HepG2 (cell line): Measurements from ENCODE around the gene TMEM184B. TPM values are rescaled to one million over a fixed set of nuclear protein-coding genes. Genes with fewer than 3 reads are reported as not detected.

Experiments used
- ARHGAP35 ChIP-seq: sonication (generic); formaldehyde crosslinking; IDR thresholded peaks from 2 replicates; pipeline ENCODE4 v1.9.0; 2022; ENCODE audit warnings: mild to moderate bottlenecking, inconsistent platforms, moderate library complexity, missing genetic modification reagents, borderline replicate concordance
- ELF1 ChIP-seq: sonication (generic); formaldehyde crosslinking; IDR thresholded peaks from 2 replicates; pipeline ENCODE4 v1.4.0; 2020; ENCODE audit warnings: missing genetic modification reagents
- ELF3 ChIP-seq: IDR thresholded peaks from 2 replicates; pipeline ENCODE4 v1.6.1; 2016; ENCODE audit warnings: missing genetic modification reagents, missing compliant biosample characterization
- FOXA3 ChIP-seq: IDR thresholded peaks from 2 replicates; pipeline ENCODE4 v1.6.1; 2016; ENCODE audit warnings: missing genetic modification reagents, missing compliant biosample characterization
- GTF2F1 ChIP-seq: fragments of 150-350 bp; IDR thresholded peaks from 2 replicates; pipeline ENCODE4 v1.6.1; 2014; ENCODE audit warnings: low read length
- PTBP1 ChIP-seq: fragments of 200-400 bp; formaldehyde crosslinking; IDR thresholded peaks from 2 replicates; pipeline ENCODE4 v1.6.1; 2018; ENCODE audit warnings: low read length, low read depth; ENCODE audit not compliant: poor library complexity, severe bottlenecking
- SP5 ChIP-seq: IDR thresholded peaks from 2 replicates; pipeline ENCODE4 v1.6.1; 2016; ENCODE audit warnings: low read depth, borderline replicate concordance
- SPEN ChIP-seq: sonication (generic); formaldehyde crosslinking; IDR thresholded peaks from 2 replicates; pipeline ENCODE4 v1.5.1; 2020; ENCODE audit warnings: low read depth, mild to moderate bottlenecking, missing genetic modification reagents
- ZNF24 ChIP-seq: fragments of 450-650 bp; IDR thresholded peaks from 2 replicates; pipeline ENCODE4 v1.6.1; 2017; ENCODE audit warnings: antibody characterized with exemption, mild to moderate bottlenecking
- ZSCAN29 ChIP-seq: sonication (generic); formaldehyde crosslinking; conservative IDR thresholded peaks from 2 replicates; pipeline ENCODE4 v1.4.0; 2020; ENCODE audit warnings: mild to moderate bottlenecking, missing genetic modification reagents
- polyA plus RNA-seq, 8 experiments: library from polyadenylated mRNA; depleted of rRNA in 3 of 8; stranded (reverse) in 7 of 8; unstranded in 1 of 8; fragments of >200 nt; fragmentation: Illumina TruSeq in 4 of 8; extraction: Trizol in 4 of 8; gene quantifications; 2 replicates each; pipeline versions ENCODE4 v1.2.1 to v1.2.3, GENCODE V29; 2011 to 2016; ENCODE audit warnings: low read depth in 4 of 8, missing spikeins in 1 of 8, mixed read lengths in 1 of 8; ENCODE audit not compliant: insufficient read depth in 1 of 8
- total RNA-seq, 5 experiments: library from RNA; depleted of rRNA; stranded (reverse); fragments of >200 nt; fragmentation: Illumina TruSeq; extraction: Trizol; gene quantifications; 2 replicates each; pipeline ENCODE4 v1.2.3, GENCODE V29; 2016; ENCODE audit warnings: low read depth in 1 of 5
- TF ChIP-seq, protein P1 (sequence below): sonication (generic); formaldehyde crosslinking; IDR thresholded peaks from 2 replicates; pipeline ENCODE4 v1.4.0; 2020; ENCODE audit warnings: missing genetic modification reagents; ENCODE audit errors: not compliant biosample characterization
- TF ChIP-seq, protein P2 (sequence below): sonication (generic); formaldehyde crosslinking; IDR thresholded peaks from 2 replicates; pipeline ENCODE4 v1.4.0; 2020; ENCODE audit warnings: missing genetic modification reagents
- TF ChIP-seq, protein P3 (sequence below): sonication (generic); formaldehyde crosslinking; IDR thresholded peaks from 2 replicates; pipeline ENCODE4 v1.5.1; 2020; ENCODE audit warnings: mild to moderate bottlenecking, missing genetic modification reagents
- TF ChIP-seq, protein P4 (sequence below): sonication (generic); formaldehyde crosslinking; IDR thresholded peaks from 2 replicates; pipeline ENCODE4 v1.4.0; 2020; ENCODE audit warnings: missing genetic modification reagents, borderline replicate concordance
- TF ChIP-seq, protein P5 (sequence below): sonication (generic); formaldehyde crosslinking; IDR thresholded peaks from 2 replicates; pipeline ENCODE4 v1.4.0; 2020; ENCODE audit warnings: missing genetic modification reagents

TMEM184B gene
- total and polyA plus RNA-seq, 2 of the 13 experiments (the other 11 are each of a cell fraction or from before 2014, with no cell fraction given), result 15.9 to 16.0 TPM

DNA sequence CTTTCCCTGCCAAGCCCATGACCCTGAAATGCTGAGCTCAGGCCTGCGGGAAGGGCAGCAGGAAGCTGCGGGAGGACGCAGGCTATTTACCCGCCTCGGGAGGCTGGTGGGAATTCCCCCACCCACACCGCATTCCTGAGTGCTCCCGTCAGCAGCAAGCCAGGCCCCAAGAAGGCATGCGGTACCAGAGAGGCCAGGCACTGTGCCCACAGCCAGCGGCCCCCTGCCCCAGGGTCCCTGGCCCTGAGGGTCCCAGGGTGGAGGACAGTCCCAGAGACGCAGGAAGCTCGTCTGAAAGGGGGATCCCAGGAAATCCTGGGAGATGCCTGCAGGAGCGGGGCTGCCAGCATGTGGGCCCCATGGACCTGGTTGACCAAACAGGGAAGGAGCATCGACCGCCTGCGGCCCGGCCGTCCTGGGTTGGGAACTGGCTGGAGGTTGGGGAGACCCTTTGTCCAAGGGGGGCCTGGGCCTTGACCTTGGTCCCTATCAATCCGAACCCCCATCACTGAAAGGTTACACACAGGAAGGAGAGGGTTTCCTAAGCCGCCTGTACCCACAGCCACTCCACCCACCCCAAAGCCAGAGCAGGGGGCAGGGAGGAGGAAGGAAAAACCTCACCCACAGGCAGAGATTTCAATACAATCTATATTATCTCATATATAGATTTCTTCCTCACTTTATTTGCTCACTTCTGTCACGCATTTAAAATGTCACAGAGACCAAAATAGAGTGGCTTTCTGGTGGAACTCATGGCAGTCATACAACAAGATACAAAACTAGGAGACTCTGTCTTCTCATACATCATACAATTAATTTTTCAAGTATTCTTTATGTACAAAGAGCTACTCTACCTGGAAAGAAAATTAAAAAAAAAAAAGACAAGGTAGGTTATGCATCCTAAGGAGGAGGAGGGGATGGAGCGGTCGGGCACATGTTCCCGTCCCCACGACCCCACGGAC lies 53.9 kb downstream of the TMEM184B start (continued):
- TF ChIP-seq, protein P1, sequence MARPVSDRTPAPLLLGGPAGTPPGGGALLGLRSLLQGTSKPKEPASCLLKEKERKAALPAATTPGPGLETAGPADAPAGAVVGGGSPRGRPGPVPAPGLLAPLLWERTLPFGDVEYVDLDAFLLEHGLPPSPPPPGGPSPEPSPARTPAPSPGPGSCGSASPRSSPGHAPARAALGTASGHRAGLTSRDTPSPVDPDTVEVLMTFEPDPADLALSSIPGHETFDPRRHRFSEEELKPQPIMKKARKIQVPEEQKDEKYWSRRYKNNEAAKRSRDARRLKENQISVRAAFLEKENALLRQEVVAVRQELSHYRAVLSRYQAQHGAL (CRISPR knock-in tag), result peak; percentile 85
- peak; percentile 78; the same call in 1 of the 2 replicates for TF ChIP-seq ARHGAP35 (CRISPR knock-in tag)
- TF ChIP-seq ZNF24, result no peak
- peak; percentile 96 for TF ChIP-seq ELF3
- peak; percentile 67 for TF ChIP-seq ELF1 (CRISPR knock-in tag)
- TF ChIP-seq FOXA3, result peak; percentile 80
- TF ChIP-seq GTF2F1, result no peak
- TF ChIP-seq, protein P2, sequence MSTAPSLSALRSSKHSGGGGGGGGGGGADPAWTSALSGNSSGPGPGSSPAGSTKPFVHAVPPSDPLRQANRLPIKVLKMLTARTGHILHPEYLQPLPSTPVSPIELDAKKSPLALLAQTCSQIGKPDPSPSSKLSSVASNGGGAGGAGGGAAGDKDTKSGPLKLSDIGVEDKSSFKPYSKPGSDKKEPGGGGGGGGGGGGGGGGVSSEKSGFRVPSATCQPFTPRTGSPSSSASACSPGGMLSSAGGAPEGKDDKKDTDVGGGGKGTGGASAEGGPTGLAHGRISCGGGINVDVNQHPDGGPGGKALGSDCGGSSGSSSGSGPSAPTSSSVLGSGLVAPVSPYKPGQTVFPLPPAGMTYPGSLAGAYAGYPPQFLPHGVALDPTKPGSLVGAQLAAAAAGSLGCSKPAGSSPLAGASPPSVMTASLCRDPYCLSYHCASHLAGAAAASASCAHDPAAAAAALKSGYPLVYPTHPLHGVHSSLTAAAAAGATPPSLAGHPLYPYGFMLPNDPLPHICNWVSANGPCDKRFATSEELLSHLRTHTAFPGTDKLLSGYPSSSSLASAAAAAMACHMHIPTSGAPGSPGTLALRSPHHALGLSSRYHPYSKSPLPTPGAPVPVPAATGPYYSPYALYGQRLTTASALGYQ (CRISPR knock-in tag), result peak; percentile 31; the same call in 1 of the 2 replicates
- peak; percentile 76 for TF ChIP-seq PTBP1
- TF ChIP-seq, protein P3, sequence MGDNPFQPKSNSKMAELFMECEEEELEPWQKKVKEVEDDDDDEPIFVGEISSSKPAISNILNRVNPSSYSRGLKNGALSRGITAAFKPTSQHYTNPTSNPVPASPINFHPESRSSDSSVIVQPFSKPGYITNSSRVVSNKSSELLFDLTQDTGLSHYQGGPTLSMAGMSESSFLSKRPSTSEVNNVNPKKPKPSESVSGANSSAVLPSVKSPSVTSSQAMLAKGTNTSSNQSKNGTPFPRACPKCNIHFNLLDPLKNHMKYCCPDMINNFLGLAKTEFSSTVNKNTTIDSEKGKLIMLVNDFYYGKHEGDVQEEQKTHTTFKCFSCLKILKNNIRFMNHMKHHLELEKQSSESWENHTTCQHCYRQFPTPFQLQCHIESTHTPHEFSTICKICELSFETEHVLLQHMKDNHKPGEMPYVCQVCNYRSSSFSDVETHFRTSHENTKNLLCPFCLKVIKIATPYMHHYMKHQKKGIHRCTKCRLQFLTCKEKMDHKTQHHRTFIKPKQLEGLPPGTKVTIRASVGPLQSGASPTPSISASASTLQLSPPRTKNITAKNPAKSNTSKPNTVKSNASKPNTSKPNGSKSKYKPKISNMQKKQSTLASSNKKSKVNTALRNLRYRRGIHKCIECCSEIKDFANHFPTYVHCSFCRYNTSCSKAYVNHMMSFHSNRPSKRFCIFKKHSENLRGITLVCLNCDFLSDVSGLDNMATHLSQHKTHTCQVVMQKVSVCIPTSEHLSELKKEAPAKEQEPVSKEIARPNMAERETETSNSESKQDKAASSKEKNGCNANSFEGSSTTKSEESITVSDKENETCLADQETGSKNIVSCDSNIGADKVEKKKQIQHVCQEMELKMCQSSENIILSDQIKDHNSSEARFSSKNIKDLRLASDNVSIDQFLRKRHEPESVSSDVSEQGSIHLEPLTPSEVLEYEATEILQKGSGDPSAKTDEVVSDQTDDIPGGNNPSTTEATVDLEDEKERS (CRISPR knock-in tag), result 0 out of 2 replicates have a peak, but pooled peaks have one; percentile 61
- 0 out of 2 replicates have a peak, but pooled peaks have one; percentile 59 for TF ChIP-seq SP5 (CRISPR knock-in tag)
- peak; percentile 73; the same call in 1 of the 2 replicates for TF ChIP-seq ZSCAN29
- TF ChIP-seq, protein P4, sequence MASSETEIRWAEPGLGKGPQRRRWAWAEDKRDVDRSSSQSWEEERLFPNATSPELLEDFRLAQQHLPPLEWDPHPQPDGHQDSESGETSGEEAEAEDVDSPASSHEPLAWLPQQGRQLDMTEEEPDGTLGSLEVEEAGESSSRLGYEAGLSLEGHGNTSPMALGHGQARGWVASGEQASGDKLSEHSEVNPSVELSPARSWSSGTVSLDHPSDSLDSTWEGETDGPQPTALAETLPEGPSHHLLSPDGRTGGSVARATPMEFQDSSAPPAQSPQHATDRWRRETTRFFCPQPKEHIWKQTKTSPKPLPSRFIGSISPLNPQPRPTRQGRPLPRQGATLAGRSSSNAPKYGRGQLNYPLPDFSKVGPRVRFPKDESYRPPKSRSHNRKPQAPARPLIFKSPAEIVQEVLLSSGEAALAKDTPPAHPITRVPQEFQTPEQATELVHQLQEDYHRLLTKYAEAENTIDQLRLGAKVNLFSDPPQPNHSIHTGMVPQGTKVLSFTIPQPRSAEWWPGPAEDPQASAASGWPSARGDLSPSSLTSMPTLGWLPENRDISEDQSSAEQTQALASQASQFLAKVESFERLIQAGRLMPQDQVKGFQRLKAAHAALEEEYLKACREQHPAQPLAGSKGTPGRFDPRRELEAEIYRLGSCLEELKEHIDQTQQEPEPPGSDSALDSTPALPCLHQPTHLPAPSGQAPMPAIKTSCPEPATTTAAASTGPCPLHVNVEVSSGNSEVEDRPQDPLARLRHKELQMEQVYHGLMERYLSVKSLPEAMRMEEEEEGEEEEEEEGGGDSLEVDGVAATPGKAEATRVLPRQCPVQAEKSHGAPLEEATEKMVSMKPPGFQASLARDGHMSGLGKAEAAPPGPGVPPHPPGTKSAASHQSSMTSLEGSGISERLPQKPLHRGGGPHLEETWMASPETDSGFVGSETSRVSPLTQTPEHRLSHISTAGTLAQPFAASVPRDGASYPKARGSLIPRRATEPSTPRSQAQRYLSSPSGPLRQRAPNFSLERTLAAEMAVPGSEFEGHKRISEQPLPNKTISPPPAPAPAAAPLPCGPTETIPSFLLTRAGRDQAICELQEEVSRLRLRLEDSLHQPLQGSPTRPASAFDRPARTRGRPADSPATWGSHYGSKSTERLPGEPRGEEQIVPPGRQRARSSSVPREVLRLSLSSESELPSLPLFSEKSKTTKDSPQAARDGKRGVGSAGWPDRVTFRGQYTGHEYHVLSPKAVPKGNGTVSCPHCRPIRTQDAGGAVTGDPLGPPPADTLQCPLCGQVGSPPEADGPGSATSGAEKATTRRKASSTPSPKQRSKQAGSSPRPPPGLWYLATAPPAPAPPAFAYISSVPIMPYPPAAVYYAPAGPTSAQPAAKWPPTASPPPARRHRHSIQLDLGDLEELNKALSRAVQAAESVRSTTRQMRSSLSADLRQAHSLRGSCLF, result peak; percentile 63; the same call in 1 of the 2 replicates
- peak; percentile 89 for TF ChIP-seq SPEN (CRISPR knock-in tag)
- TF ChIP-seq, protein P5, sequence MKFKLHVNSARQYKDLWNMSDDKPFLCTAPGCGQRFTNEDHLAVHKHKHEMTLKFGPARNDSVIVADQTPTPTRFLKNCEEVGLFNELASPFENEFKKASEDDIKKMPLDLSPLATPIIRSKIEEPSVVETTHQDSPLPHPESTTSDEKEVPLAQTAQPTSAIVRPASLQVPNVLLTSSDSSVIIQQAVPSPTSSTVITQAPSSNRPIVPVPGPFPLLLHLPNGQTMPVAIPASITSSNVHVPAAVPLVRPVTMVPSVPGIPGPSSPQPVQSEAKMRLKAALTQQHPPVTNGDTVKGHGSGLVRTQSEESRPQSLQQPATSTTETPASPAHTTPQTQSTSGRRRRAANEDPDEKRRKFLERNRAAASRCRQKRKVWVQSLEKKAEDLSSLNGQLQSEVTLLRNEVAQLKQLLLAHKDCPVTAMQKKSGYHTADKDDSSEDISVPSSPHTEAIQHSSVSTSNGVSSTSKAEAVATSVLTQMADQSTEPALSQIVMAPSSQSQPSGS (CRISPR knock-in tag), result peak; percentile 88
